GM18873 (cell line): ENCODE measurements around the gene LCE4A.

Experiments
- ATAC-seq: cut with Tn5 transposase; IDR thresholded peaks from one replicate; pipeline ENCODE4 v1.9.1; 2021; ENCODE audit warnings: mild to moderate bottlenecking, moderate library complexity, moderate number of reproducible peaks; ENCODE audit not compliant: unreplicated experiment, low FRiP score

The LCE4A gene

GRCh38 chr1:152745289-152745704 is 37.3 kb downstream of the LCE4A start:
- no peak for ATAC-seq

GRCh38 chr1:152745765-152746444 is 37.9 kb downstream of the LCE4A start:
- ATAC-seq: no peak

DNA sequence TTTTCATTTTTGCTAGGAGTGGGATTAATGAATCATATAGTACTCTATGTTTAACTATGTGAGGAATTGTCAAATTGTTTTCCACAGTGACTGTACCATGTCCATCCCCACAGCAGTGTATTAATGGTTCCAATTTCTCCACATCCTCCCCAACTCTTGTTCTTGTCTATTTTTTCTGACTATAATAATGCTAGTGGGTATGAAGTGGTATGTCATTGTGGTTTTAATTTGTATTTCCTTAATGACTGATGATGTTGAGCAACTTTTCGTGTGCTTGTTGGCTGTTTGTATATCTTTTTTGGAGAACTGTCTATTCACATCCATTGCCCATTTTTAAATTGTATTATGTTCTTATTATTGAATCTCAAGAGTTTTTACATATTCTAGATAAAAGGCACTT is 39.9 kb downstream of the LCE4A start:
- no peak for ATAC-seq

GRCh38 chr1:152752225-152752624 is 44.3 kb downstream of the LCE4A start:
- no peak for ATAC-seq

GRCh38 chr1:152753586-152753985 is 45.6 kb downstream of the LCE4A start:
- no peak for ATAC-seq

DNA sequence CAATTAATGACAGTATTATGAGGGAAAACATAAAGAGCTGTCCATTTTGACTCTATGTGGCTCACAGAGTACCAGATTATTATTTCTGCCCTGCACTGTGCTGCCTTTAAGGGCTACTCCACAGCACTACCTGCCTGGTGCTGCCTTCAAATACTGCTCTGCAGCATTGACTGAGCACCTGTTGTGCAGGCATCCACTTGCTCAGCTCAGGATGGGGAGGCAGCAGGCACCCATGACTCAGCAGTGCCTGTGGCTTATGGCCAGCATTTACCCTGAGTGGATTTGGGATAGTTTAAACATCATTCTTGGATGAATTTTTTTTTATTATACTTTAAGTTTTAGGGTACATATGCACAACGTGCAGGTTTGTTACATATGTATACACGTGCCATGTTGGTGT is 48.9 kb downstream of the LCE4A start:
- no peak for ATAC-seq

DNA sequence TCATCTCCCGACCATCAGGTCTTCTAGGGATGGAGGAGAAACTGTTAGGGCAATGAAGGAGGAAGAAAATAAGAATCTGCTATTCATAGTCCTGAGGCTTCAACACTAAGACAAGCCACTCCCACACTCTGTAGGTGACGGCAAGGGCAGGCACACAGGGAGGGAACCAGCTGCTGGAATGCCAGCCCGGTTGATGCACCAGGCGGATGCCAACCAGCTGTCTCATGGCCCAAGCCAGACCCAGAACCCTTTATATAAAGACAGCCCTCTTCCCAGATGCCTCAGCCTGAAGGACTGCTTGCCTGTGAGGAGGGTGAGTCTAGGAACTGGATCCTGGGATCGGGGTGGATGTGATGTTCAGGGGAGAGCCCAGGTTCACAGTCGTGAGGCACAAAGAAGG is 49.8 kb downstream of the LCE4A start, which contains the start of gene KPRP:
Gene KPRP, plus strand, starts transcription at position 279 of the 400 bp plus-strand sequence. CDS start 1,564 bp downstream, outside the sequence.
- ATAC-seq: no peak

- ATAC-seq: no peak
Measured at GRCh38 chr1:152758636-152759035, 50.7 kb downstream of the LCE4A start.
